ENCODE results near the gene SEMA3G.

DNA sequence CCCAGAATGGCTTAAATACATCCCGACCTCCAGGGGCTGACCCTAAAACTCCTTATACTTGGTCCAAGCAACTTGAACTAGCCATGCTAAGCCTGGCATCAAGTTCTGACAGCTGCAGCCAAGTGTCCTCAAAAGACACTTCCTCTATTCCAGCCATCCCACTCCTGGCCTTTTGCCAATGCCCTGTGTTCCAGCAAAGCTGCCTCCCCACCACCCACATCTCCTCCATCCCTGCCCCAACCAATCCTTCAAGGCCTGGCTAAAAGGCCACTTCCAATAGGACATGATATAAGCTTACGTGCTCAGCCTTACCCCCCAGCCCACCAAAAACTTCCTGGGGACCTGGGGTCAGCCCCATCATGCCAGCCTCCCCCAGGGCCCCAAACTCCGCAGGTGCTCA lies 40.9 kb downstream of the SEMA3G start:
- TF ChIP-seq, protein P1, sequence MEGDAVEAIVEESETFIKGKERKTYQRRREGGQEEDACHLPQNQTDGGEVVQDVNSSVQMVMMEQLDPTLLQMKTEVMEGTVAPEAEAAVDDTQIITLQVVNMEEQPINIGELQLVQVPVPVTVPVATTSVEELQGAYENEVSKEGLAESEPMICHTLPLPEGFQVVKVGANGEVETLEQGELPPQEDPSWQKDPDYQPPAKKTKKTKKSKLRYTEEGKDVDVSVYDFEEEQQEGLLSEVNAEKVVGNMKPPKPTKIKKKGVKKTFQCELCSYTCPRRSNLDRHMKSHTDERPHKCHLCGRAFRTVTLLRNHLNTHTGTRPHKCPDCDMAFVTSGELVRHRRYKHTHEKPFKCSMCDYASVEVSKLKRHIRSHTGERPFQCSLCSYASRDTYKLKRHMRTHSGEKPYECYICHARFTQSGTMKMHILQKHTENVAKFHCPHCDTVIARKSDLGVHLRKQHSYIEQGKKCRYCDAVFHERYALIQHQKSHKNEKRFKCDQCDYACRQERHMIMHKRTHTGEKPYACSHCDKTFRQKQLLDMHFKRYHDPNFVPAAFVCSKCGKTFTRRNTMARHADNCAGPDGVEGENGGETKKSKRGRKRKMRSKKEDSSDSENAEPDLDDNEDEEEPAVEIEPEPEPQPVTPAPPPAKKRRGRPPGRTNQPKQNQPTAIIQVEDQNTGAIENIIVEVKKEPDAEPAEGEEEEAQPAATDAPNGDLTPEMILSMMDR (IDR thresholded peaks at IDR 0.05): no peak
- no peak for TF ChIP-seq POLR2A (IDR thresholded peaks at IDR 0.05)

All from right lobe of liver (tissue), 4 donors.